ENCODE data around the gene GRIA4. TPM values are rescaled to one million over a fixed set of nuclear protein-coding genes. Genes with fewer than 3 reads are reported as not detected.
"Not testable (repeated sequence)": the region's sequence is repeated elsewhere in the genome, so short reads cannot be mapped to it uniquely, and the experiment has no call there.

GRIA4 gene
- total RNA-seq, 1 donor from 2014 or later = 8.7 TPM

DNA sequence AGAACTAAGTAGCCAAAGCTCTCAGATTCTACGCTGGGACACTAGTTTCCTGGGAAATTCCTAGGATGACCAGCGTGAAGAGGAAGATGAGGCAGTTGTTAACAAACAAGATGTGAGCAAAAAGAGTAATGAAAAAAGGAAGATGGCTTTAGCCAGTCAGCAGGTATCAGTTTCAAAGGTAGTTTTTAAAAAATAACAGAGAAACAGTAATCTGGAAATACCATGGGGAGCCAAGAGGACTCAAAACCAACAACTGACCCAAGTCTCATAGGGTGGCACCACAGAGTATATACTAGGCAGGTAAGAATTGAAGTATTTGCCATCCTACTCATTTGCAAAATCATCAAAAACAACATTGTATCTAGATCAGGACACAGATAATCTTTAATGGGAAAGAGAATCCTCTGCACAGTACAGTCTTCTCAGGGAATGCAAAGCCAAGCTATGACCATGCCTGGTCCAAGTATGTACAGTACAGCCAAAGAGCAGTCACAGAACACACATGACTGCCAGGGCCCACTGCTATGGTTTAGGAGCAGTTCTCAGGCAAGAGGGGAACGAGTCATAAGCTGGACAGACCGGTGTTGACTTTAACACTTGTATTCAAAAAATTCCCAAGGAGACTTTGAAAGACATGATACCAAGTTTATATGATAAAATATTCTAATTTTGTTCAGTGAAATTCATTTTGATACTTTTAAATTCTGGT, 391.6 kb downstream of the GRIA4 start:
- Mint-ChIP-seq H3K27ac (ENCODE audit: unreplicated experiment) (no peak overlapping the region), H3K27me3 (ENCODE audit: unreplicated experiment) (no peaks in the 10 kb centered on the region), H3K36me3 (ENCODE audit: low read depth, unreplicated experiment) (peaks cover 41% of the 10 kb centered on the region), H3K9me3 (ENCODE audit: unreplicated experiment) (no peaks in the 10 kb centered on the region), H3K4me3 (ENCODE audit: unreplicated experiment) (no peak overlapping the region), H3K4me1 (ENCODE audit: unreplicated experiment) (no peaks in the 10 kb centered on the region)
- TF ChIP-seq, protein P1, sequence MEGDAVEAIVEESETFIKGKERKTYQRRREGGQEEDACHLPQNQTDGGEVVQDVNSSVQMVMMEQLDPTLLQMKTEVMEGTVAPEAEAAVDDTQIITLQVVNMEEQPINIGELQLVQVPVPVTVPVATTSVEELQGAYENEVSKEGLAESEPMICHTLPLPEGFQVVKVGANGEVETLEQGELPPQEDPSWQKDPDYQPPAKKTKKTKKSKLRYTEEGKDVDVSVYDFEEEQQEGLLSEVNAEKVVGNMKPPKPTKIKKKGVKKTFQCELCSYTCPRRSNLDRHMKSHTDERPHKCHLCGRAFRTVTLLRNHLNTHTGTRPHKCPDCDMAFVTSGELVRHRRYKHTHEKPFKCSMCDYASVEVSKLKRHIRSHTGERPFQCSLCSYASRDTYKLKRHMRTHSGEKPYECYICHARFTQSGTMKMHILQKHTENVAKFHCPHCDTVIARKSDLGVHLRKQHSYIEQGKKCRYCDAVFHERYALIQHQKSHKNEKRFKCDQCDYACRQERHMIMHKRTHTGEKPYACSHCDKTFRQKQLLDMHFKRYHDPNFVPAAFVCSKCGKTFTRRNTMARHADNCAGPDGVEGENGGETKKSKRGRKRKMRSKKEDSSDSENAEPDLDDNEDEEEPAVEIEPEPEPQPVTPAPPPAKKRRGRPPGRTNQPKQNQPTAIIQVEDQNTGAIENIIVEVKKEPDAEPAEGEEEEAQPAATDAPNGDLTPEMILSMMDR (IDR thresholded peaks at IDR 0.05; ENCODE audit: unreplicated experiment) = no peak
- DNase-seq (ENCODE audit: low spot score) = no peak

DNA sequence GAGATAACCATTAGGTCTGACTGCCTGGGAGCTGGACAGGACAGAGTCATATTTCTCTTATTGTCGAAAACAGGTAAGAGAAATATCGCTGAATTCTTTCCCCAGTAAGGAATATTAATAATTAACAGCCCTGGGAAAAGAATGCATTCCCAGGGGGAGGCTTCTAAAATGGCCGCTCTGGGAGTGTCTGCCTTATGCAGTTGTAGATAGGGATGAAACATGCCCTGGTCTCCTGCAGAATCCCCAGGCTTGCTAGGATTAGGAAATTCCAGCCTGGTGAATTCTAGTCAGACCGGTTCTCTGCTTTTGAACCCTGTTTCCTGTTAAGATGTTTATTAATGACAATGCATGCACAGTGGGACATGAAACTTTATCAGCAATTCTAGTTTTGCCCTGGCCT, 393.2 kb downstream of the GRIA4 start:
- H3K36me3 Mint-ChIP-seq (ENCODE audit: low read depth, unreplicated experiment) = peaks cover 47% of the 10 kb centered on the region

DNA sequence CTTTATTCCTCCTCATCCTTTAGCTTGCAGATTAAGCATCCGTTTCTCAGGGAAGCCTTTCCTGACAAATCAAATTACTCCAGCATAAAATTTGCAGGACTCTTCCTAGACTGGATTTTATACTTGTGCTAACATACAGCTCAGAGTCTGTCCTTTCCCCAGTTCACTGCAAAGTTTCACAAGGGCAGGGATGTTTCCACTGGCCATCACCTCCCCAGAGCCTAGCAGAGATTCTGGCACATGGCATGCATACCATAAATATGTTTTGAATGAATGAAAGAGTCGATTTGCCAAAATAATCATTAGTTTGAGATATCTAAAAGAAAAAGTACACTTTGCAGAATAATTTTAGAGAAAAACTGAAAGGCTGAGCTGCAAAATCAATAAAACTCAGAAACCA, 401.6 kb downstream of the GRIA4 start:
- no peak for DNase-seq (ENCODE audit: low spot score)
- Mint-ChIP-seq H3K27me3 (ENCODE audit: unreplicated experiment) (peaks cover 4% of the 10 kb centered on the region), H3K27ac (ENCODE audit: unreplicated experiment) (no peak overlapping the region), H3K9me3 (ENCODE audit: unreplicated experiment) (no peaks in the 10 kb centered on the region), H3K36me3 (ENCODE audit: low read depth, unreplicated experiment) (peaks cover 25% of the 10 kb centered on the region), H3K4me1 (ENCODE audit: unreplicated experiment) (no peaks in the 10 kb centered on the region), H3K4me3 (ENCODE audit: unreplicated experiment) (no peak overlapping the region)
- TF ChIP-seq, protein P1 (IDR thresholded peaks at IDR 0.05; ENCODE audit: unreplicated experiment) = no peak

More for the DNA sequence above, 393.2 kb downstream of the GRIA4 start:
- H3K27me3 Mint-ChIP-seq (ENCODE audit: unreplicated experiment); H3K4me1 Mint-ChIP-seq (ENCODE audit: unreplicated experiment); DNase-seq (ENCODE audit: low spot score); H3K9me3 Mint-ChIP-seq (ENCODE audit: unreplicated experiment); H3K4me3 Mint-ChIP-seq (ENCODE audit: unreplicated experiment); H3K27ac Mint-ChIP-seq (ENCODE audit: unreplicated experiment): not testable (repeated sequence)

DNA sequence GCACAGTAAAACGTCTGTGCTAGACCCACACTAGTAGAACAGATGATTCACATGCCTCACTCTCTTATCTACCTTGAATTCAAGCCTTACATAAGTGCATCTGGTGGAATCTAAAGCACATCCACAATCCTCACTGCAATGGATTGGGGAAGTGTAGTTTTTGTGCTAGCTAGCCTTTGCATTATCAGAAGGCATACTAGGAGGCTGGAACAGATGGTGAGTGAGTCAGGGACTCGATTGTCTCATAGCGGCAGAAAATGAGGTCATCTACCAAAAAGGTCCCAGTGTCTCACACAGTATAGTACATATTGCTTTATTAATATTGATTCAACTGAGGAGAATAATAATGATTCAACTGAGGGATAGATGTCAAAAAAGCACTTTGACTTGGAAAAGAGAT, 402.9 kb downstream of the GRIA4 start:
- Mint-ChIP-seq H3K4me3 (ENCODE audit: unreplicated experiment) (no peak overlapping the region), H3K36me3 (ENCODE audit: low read depth, unreplicated experiment) (peaks cover 13% of the 10 kb centered on the region), H3K27ac (ENCODE audit: unreplicated experiment) (no peak overlapping the region), H3K27me3 (ENCODE audit: unreplicated experiment) (peaks cover 3% of the 10 kb centered on the region), H3K9me3 (ENCODE audit: unreplicated experiment) (no peaks in the 10 kb centered on the region), H3K4me1 (ENCODE audit: unreplicated experiment) (no peaks in the 10 kb centered on the region)
- TF ChIP-seq, protein P1 (IDR thresholded peaks at IDR 0.05; ENCODE audit: unreplicated experiment) = no peak
- no peak for DNase-seq (ENCODE audit: low spot score)

DNA sequence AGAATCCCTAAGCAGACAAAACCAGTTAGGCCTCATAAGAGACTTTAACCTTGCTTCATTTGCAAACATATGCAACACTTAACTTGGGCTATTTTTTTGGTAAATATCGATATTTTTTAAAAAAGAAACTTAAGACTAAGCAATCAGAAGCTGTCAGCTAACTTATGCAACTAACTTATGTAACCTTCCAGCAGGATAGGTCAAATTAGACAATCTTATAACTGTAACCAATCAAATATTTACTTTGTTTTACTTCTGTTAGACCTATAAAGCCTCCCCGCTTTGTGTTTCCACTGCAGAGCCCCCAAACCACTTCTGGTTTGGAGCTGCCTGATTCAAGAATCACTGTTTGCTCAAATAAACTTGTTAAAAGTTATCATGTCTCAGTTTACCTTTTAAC, 404.2 kb downstream of the GRIA4 start:
- peaks cover 3% of the 10 kb centered on the region for H3K27me3 Mint-ChIP-seq (ENCODE audit: unreplicated experiment)
- peaks cover 5% of the 10 kb centered on the region for H3K36me3 Mint-ChIP-seq (ENCODE audit: low read depth, unreplicated experiment)
- no peak overlapping the region for H3K27ac Mint-ChIP-seq (ENCODE audit: unreplicated experiment)
- H3K4me1 Mint-ChIP-seq (ENCODE audit: unreplicated experiment) = peaks cover 3% of the 10 kb centered on the region
- no peak for DNase-seq (ENCODE audit: low spot score)
- H3K9me3 Mint-ChIP-seq (ENCODE audit: unreplicated experiment) = no peaks in the 10 kb centered on the region
- no peak overlapping the region for H3K4me3 Mint-ChIP-seq (ENCODE audit: unreplicated experiment)
- TF ChIP-seq, protein P1 (IDR thresholded peaks at IDR 0.05; ENCODE audit: unreplicated experiment) = no peak
